ENCODE data around the gene HEATR5A.
A peak's percentile ranks its signal among the peaks of the same experiment; 100 is the strongest.

Gene HEATR5A

DNA sequence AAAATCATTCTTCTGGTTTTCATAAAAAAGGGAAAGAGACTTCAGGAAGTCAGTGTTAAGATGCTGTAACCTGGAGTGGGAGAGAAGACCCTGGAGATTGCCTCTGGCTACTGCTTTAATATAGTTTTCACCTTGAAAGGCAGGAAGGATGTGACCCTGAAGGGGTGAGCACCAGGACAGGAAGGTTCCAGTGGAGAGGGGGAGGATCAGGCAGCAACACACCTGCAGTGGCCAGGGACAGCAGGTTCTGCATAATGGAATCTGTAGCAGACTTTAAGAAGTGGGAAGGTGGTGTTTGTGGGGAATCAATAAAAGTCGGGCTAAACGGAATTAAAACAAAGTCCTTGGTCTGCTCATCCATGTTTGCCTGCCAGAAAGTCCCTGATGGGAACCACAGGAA is 6.3 kb upstream of the HEATR5A start:
- no peak for DNase-seq (ENCODE audit: low read depth)

DNA sequence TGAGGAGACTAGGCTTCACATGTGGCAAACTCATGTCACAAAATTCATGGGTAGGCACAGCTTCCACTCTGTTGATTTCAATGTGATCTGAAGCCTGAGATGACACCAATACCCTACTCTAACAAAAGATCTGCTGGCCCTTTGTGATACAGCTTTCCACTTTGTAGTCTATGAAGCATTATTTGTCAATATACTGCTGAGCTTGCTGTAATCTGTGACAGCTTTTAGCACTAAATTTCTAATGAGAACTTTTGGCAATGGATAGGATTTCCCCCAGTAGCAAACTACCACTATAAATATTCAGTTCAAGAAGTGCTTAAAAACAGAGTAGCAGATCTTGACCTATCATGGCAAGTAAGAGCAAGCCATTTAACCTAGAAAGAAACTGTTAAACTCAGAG is 5.6 kb upstream of the HEATR5A start:
- no peak for DNase-seq (ENCODE audit: low read depth)

DNA sequence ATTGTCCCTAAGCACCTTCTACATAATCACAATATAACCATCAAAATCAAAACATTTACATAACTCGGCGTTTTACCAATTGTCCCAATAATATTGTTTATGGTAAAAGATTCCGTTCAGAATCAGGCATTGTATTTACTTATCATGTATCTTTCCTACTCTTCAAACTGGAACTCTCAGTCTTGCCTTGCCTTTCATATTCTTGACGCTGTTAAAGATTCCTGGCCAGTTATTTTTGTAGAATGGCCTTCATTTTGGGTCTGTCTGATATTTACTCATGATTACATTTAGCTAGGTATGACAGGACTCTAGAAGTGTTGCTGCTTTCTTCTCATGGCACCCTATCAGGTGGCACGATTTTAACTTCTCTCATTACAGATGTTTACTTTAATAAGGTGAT is 850 bp upstream of the HEATR5A start:
- no peak for DNase-seq (ENCODE audit: low read depth)

DNA sequence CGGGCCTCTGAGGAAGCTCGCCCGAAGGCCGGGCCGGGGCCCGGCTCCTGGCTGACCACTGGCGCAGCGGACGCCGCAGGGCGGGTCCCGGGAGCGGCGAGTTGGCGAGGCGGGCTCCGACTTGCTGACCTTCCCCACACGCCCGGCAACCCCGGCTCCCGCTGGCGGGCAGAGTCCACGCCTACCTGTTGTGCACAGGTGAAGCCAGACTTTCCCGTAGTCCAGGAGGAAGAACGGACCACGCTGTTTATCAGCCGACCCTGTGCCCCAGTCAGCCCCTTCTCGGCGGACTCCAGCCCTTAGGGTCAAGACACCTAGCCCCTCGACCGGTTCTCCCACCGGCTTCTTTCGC is 407 bp downstream of the HEATR5A start:
- DNase-seq (ENCODE audit: low read depth) = peak; percentile 0

DNA sequence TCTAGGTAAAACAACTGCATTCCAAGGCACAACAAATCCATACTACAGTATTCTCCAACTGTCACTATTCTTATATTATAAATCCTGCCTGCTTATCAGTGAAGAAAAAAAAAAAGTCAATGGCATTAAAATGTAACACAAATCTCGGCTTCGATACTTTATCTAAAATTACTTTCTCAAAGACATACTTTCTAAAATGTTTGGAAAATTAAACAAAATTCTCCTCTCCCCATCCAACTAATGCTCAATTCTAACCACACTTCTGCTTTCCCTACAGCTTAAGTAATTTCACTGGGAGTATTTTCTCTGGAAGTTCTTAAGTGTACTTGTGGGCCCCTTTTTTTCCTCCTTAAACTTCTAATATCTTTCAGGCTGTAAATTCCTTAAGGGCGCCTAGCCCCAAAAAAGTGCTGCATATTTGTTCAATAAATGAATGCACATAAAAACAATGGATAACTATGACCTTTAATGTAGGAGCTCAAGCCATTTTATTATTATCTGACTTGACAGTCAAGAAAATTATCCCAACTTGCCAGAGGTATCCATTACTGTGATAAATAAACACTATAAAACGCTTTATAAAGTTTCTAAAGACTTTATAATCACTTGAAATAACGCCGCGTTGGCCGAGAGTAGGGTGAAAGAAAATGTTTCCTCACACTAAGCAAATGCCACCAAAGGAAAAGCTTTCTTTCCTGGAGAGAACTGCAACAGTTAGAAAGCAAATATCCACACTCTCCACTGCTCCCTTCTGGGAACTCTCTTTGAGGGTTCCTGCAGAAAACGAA is 977 bp downstream of the HEATR5A start:
- DNase-seq (ENCODE audit: low read depth) = no peak

DNA sequence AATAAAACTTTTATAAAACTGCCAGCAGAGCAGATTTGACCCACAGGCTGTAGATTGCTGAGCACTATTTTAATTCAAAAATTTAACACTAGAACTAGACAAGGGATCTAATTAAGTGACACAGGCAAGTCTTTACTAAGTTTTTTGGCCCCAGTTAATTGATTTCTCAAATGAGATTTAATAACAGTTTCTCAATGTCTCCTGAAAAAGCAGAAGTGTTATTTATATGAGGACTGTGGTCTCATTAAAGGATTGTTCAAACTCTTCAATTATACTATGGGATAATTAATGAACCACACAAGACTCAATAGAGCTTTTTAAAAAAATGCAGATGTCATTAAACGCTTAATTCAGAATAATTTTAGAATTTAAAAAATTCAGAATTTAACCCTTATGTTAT is 1.9 kb downstream of the HEATR5A start:
- DNase-seq (ENCODE audit: low read depth) = no peak

DNA sequence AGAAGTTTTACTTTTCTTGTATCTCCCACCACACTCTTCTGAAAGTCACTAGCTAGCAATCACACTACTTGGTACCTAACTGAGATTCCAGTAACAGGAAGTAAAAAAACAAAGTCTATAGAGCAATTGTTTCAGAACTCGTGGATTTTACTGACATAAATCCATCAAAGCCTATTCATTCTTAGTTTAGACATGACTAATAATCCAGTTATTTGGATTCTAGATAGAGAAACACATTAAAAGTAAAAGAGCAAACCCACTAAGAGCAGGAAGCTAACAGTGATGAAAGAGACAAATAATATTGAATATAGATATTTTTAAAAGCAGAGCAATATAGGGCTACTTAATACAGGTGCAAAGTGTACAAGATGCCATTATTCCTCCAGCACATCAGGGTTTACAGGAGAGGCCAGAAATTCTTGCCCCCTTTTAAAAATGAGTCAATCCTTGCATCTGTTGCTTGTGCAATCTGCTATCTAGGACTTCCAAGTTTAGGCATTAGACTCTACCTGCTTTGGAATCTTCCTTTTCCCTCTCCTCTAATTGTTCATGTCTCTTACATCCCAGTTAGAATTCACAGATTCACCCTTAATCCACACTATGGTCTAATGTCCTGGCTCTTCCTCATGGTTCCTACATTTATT is 6.0 kb downstream of the HEATR5A start:
- DNase-seq (ENCODE audit: low read depth) = no peak

DNA sequence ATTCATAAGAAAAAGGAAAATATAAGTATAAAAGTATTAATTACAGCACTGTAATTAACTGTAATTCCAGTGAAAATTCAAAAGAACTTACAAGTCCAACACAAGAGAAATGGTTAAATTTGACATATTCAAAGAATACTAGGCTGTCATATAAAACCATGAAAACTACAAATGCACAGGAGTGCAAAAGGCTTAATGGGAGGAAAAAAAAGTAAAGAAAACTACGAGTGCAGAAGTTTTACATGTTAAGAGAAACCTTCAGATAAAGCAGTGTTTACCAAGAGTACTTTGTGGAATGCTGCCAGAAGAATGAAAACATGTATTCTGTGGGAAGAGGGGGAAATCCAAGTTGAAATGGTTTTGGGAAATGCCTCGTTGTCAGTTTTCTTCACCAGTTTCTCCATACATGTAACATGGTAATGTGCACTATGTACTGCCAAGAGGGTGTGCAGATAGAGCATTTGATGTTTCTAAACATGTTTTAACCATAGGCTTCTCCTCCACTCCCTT is 9.1 kb downstream of the HEATR5A start:
- no peak for DNase-seq (ENCODE audit: low read depth)

DNA sequence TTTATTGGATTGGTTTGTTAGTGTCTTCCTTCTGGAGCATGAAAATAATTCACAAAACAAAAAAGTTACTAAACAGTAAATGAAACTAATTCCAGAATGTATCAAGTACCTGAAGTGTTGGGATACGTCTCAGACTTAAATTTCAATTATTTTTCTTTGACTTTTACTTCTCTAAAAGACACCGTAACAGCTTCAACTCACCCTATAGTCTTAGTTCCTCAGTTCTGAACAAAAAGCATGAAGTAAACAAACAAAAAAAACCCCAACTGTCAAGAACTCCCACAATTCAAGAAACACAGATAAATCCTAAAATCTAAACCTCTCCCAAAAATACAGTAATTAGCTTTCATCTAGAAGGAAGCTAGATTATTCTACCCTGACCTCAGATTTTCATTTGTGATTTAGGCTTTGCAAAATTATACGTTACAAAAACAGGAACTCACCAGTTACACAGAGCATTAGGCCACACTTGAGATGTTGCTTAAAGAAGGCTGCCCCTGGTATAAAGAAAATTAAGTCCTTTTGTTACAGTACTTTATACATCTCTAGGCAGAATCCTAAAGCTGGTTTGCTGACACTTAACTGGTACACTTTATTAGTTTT is 10.2 kb downstream of the HEATR5A start:
- no peak for DNase-seq (ENCODE audit: low read depth)

DNA sequence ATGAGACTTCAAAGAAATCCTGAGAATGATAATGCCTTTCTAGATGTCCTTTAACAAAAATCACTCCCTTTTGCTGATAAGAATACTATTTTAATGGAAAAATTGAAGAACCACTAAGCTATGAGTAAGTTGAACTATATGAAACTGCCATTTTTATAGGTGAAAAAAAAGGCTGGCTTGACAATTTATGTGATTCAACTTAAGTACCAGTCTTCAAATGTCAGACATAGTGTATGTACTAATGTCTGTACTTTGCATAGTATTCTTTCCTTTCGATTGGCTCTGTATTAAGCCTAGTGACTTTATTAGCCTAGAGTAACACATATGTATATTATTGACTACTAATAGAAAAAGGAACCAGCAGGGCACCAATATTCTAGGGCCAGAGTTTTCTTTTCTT is 11.9 kb downstream of the HEATR5A start:
- no peak for DNase-seq (ENCODE audit: low read depth)

DNA sequence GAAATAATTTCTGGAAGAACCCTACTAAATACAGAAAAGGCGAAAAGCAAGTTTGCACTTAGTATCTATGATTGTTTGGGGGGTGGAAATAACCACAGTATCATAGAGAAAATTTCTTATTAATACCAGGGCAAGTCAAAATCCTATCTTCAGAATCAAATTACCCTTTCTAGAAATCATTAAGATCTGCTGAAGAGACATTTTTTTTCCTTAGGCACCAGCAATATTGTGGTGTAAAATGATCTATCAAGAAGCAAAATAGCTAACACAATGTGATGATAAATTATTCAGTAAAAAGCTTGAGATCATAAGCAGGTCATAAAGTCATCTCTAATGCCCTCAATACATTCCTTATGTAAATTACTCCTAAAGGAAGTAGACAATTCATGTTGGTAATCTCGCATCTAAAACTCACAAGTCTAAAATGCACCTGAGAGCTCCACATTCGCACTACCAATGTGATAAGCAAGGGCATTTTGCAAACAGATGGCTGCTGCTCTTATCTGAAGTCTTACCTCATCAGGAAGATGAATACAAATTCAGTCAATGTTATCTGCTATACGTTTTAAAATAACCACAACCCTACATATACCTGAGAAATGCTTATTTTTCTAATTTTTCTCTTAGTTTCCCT is 14.6 kb downstream of the HEATR5A start:
- DNase-seq (ENCODE audit: low read depth) = no peak

DNA sequence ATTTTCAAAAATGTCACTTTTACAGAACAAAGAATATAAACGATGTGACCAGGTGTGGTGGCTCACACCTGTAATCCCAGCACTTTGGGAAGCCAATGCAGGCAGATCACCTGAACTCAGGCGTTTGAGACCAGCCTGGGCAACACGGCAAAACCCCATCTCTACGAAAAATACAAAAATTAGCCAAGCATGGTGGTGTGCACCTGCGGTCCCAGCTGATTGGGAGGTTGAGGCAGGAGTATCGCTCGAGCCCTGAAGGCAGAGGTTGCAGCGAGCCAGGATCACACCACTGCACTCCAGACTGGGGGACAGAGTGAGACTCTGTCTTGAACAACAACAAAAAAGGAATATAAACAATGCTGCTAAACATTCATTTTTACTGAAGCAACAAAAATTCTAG is 15.2 kb downstream of the HEATR5A start:
- DNase-seq (ENCODE audit: low read depth) = no peak

DNA sequence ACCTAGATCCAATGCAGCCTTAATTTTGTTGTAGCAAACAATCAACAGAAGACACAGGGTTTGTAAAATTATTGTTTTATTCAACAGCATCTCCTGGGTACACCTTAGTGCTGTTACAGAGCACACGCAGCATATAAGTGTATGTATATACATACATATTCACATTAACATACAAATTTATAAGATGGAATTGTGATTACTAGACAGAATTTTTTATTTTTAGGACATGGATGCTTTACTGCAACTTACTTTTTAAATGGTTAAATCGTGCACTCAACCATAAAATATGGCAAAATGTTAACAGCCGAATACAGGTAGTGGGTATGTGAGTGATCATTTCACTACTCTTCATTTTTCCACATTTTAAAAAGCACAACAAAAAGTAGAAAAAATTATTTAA is 16.6 kb downstream of the HEATR5A start:
- no peak for DNase-seq (ENCODE audit: low read depth)

DNA sequence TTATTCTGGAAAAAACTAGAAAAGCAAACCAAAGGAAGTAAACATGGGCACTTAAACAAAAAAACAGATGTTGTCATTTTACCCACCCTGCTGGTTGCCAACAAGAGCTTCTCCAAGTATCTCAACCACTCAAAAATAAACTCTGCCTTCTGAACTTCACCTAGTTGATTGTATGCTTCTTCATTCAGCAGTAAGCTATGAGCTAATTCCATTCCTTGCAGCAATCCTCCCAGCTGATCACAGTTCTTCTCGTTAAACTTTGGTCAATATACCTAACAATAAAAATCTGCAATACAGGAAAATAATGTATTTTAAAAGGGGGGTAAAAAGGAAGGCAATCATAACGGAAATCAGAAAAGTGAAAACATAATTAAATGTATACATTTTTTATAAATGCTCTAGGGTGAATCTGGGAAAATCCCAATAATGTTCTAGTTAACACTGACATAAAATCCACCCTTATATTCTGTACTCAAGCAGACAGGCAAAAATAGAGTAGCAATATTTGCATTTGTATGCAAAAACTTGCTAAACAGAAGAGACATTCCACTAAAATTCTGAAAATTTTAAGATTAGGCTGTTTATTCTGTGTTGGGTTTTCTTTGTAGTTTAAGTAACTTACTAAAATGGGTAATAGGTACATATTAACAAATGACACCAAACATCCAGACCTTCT is 17.4 kb downstream of the HEATR5A start:
- no peak for DNase-seq (ENCODE audit: low read depth)

DNA sequence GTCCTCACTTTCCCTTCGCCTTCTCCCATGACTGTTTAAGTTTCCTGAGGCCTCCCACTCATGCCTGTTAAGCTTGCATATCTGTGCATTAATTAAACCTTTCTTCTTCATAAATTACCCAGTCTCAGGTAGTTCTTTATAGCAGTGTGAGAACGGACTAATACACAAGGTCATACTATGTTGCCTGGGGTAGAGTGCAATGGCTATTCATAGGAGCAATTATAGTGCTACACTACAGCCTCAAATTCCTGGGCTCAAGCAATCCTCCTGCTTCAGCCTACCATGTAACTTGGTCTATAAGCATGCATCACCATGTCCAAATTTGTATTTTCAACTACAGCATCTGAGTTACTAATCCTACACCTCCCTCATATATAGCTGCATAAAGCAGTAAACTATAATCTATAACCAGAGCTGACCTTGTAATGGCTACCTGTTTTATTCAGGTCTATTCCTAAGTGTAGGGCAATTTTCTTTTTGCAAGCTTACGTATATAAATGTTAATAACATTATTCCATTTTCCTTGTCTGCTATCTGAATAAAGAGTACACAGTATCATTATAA is 18.9 kb downstream of the HEATR5A start:
- DNase-seq (ENCODE audit: low read depth) = no peak

DNA sequence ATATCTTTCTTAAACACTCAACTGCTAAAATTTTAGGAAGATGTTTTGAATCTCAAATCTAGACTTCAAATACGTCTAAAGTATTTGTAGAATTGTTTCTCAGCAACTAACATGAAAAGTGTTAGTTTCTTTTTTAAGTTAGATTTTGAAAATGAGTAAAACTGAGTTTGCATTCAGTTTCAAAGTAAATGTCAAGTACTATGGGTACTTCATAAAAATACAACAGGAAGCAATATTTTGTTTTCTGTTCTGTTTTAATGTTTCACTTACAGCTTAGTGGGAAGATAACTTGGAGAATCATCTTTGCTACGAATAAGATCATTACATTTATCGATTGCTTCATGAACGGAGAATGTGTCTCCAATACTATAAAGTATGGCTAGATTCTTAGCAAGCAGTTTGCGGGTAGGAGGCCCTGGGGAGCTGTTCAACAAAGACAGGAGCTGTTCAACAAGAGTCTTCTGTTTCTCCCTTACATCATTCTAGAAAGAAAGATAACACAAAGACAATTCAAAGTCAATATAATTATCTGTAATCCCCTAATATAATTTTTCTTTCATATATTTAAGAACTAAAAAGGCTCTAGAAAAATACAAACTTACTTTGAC is 20.2 kb downstream of the HEATR5A start:
- DNase-seq (ENCODE audit: low read depth) = no peak

DNA sequence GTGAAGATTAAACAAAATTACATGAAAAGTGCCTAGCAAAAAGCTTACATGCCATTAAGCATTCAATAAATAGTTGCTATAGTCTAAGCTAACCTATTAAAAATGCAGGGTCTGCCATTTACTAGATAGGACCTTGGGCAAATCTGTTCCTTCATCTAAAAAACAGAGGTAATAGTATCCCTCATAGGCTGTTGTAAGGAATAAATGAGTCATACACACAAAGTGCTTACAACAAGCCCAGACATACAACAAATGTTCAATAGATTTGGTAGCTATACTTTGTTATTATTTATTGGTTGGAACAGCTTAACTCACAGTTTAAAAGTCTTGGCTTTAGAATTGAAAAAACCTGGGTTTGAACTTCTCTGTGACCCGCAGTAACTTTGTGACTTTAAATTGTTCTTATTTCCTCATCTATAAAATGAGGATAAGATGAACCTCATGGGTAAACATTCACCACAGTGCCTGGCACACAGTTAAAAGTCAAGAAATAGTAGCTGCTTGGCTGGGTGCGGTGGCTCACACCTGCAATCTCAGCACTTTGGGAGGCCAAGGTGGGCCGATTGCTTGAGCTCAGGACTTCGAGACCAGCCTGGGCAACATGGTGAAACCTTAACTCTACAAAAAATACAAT is 24.7 kb downstream of the HEATR5A start:
- no peak for DNase-seq (ENCODE audit: low read depth)

DNA sequence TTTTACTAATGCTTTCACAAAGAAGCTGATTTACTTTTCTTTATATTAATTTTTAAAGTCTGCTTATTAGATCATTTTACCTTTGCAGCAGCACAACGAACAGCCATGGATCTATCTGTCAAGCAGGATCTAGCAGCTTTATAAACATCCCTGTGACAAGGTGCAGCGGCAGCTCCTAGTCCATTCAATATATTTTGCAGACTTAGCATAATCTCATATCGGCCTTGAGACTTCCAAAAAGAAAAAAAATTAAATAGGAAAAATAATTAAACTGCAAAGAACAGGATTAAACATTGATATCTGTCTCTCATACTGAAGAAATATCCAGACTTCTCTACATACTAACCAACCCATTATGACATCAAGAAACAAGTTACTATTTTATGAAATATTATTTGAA is 25.2 kb downstream of the HEATR5A start:
- no peak for DNase-seq (ENCODE audit: low read depth)

DNA sequence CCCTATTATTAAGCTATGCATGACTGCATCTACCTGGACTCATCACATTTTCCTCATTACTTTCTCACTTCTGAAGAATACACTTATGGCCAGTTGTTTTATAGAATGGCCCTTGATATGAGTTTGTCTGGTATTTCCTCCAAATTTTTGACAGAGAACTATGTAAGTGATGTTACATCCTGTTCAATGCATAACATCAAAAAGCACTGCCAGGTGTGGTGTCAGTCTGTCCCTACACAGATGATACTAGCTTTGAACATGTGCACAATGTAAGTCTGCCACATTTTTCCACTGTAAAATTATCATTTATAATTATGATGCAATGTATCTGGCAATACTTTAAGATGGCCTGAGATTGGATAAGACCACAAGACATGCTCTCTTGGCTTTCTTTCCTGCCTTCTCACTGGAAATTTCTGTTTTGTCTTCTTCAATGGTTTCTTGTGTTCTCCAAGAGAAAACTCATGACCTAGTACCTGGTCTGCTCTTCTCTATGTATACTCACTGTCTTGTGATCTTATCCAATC is 28.3 kb downstream of the HEATR5A start:
- no peak for DNase-seq (ENCODE audit: low read depth)

DNA sequence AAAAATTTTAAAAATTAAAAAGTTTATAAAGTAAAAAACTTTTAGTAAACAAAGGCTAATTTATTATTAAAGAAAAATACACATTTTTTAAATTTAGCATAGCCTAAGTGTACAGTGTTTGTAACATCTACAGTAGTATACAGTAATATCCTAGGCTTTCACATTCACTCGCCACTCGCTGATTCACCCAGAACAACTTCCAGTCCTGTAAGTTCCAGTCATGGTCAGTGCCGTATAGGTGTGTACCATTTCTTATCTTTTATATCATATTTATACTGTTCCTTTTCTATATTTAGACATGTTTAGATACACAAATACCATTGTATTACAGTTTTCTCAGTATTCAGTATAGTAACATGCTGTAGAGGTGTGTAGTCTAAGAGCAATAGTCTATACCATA is 28.9 kb downstream of the HEATR5A start:
- DNase-seq (ENCODE audit: low read depth) = no peak

DNA sequence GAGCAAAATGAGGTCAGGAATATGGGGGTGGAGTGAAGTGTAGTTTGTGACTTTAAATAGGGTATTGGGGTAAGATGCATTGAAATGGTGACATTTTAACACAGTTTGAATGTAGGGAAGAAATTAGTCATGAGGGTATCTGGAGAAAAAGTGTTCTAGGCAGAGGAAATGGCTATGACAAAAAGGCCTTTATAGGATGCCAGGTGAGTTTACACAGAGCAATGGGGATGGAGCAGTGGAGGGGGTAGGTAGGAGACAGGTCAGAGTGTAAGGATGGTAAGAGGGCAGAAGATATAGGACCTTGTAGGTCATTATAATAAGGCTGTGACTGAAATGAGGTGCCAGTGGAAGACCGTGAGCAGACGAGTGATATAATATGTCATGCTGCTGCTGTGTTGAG is 30.4 kb downstream of the HEATR5A start:
- DNase-seq (ENCODE audit: low read depth) = no peak

Data from stimulated activated CD8-positive, alpha-beta memory T cell treated with anti-CD3 and anti-CD28 coated beads, Interleukin-15, amount 100 ng/mL, for 24 hours (primary cell).